DOHH2 (cell line): ENCODE results near the gene S100A3.
A peak's percentile ranks its signal among the peaks of the same experiment; 100 is the strongest.

ENCODE experiments used
- H3F3A ChIP-seq: fragments of 200-600 bp; sonication (generic), shearing (Covaris generic); 2 replicates; pipeline ENCODE4 v1.6.0; 2016; ENCODE audit warnings: antibody characterized with exemption, mild to moderate bottlenecking; ENCODE audit not compliant: control insufficient read depth, insufficient read depth
- H3K27ac ChIP-seq: fragments of 200-600 bp; sonication (generic); 2 replicates; pipeline ENCODE4 v1.5.1; 2014; ENCODE audit warnings: low read depth, mild to moderate bottlenecking, low read length, moderate library complexity
- H3K27me3 ChIP-seq: fragments of 200-600 bp; sonication (generic); 2 replicates; pipeline ENCODE4 v1.6.1; 2014; ENCODE audit warnings: mild to moderate bottlenecking, low read length, mixed read lengths; ENCODE audit not compliant: control insufficient read depth
- H3K36me3 ChIP-seq: fragments of 200-600 bp; sonication (generic); 2 replicates; pipeline ENCODE4 v1.6.1; 2014; ENCODE audit warnings: mild to moderate bottlenecking, low read length, moderate library complexity, mixed read lengths; ENCODE audit not compliant: control insufficient read depth
- H3K4me1 ChIP-seq: fragments of 200-600 bp; sonication (generic); 2 replicates; pipeline ENCODE4 v1.6.1; 2014; ENCODE audit warnings: mild to moderate bottlenecking, low read length, mixed read lengths; ENCODE audit not compliant: control insufficient read depth
- H3K4me2 ChIP-seq: fragments of 200-600 bp; sonication (generic); 2 replicates; pipeline ENCODE4 v1.6.0; 2014; ENCODE audit warnings: mild to moderate bottlenecking, low read length, moderate library complexity
- H3K4me3 ChIP-seq: fragments of 200-600 bp; sonication (generic); 2 replicates; pipeline ENCODE4 v1.5.1; 2014; ENCODE audit warnings: mild to moderate bottlenecking, low read length, mixed read lengths
- H3K79me2 ChIP-seq: fragments of 200-600 bp; sonication (generic); 2 replicates; pipeline ENCODE4 v1.6.1; 2014; ENCODE audit warnings: mild to moderate bottlenecking, low read length, mixed read lengths; ENCODE audit not compliant: control insufficient read depth
- H3K9me2 ChIP-seq: fragments of 200-600 bp; sonication (generic); replicated peaks from 2 replicates; pipeline ENCODE4 v1.6.1; 2014; ENCODE audit warnings: mild to moderate bottlenecking, low read length, mixed read lengths; ENCODE audit not compliant: control insufficient read depth
- H3K9me3 ChIP-seq: fragments of 200-600 bp; sonication (generic); 2 replicates; pipeline ENCODE4 v1.6.1; 2014; ENCODE audit warnings: antibody characterized with exemption, low read length, mixed read lengths; ENCODE audit not compliant: control insufficient read depth, insufficient read depth
- H4K20me1 ChIP-seq: fragments of 200-600 bp; sonication (generic); 2 replicates; pipeline ENCODE4 v1.6.0; 2014; ENCODE audit warnings: low read depth, mild to moderate bottlenecking, antibody characterized with exemption, low read length, moderate library complexity; ENCODE audit not compliant: control insufficient read depth, insufficient read depth
- EZH2phosphoT487 ChIP-seq: fragments of 200-600 bp; sonication (generic); IDR thresholded peaks from 2 replicates; pipeline ENCODE4 v1.6.1; 2017; ENCODE audit warnings: borderline replicate concordance, mild to moderate bottlenecking, antibody characterized with exemption, low read length, moderate library complexity, mixed read lengths
- TF ChIP-seq, protein P1 (sequence below): fragments of 200-600 bp; sonication (generic); IDR thresholded peaks from one replicate; pipeline ENCODE4 v1.5.1; 2014; ENCODE audit warnings: antibody characterized with exemption, mild to moderate bottlenecking, low read depth, low read length; ENCODE audit not compliant: poor library complexity, severe bottlenecking

The S100A3 gene

GRCh38 chr1:153570874-153571273 is 21.8 kb upstream of the S100A3 start:
- H3F3A ChIP-seq = no peaks in the 10 kb centered on the region
- TF ChIP-seq EZH2phosphoT487 = no peak
- TF ChIP-seq, protein P1, sequence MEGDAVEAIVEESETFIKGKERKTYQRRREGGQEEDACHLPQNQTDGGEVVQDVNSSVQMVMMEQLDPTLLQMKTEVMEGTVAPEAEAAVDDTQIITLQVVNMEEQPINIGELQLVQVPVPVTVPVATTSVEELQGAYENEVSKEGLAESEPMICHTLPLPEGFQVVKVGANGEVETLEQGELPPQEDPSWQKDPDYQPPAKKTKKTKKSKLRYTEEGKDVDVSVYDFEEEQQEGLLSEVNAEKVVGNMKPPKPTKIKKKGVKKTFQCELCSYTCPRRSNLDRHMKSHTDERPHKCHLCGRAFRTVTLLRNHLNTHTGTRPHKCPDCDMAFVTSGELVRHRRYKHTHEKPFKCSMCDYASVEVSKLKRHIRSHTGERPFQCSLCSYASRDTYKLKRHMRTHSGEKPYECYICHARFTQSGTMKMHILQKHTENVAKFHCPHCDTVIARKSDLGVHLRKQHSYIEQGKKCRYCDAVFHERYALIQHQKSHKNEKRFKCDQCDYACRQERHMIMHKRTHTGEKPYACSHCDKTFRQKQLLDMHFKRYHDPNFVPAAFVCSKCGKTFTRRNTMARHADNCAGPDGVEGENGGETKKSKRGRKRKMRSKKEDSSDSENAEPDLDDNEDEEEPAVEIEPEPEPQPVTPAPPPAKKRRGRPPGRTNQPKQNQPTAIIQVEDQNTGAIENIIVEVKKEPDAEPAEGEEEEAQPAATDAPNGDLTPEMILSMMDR = no peak
- no peaks in the 10 kb centered on the region for H3K27me3 ChIP-seq
- H3K4me3 ChIP-seq = no peak overlapping the region
- H3K4me1 ChIP-seq = peaks cover 2% of the 10 kb centered on the region
- no peaks in the 10 kb centered on the region for H3K9me2 ChIP-seq
- no peak overlapping the region for H3K4me2 ChIP-seq
- no peak overlapping the region for H3K27ac ChIP-seq
- no peaks in the 10 kb centered on the region for H4K20me1 ChIP-seq
- H3K79me2 ChIP-seq = no peaks in the 10 kb centered on the region
- no peaks in the 10 kb centered on the region for H3K36me3 ChIP-seq
- H3K9me3 ChIP-seq = no peaks in the 10 kb centered on the region

GRCh38 chr1:153569465-153569864 is 20.4 kb upstream of the S100A3 start:
- Histone ChIP-seq H3K27me3 (no peaks in the 10 kb centered on the region), H3K79me2 (no peaks in the 10 kb centered on the region), H3K9me2 (no peaks in the 10 kb centered on the region), H3K4me2 (no peak overlapping the region), H3F3A (no peaks in the 10 kb centered on the region), H3K27ac (no peak overlapping the region), H3K36me3 (no peaks in the 10 kb centered on the region), H3K4me1 (peaks cover 6% of the 10 kb centered on the region), H3K4me3 (no peak overlapping the region), H3K9me3 (no peaks in the 10 kb centered on the region), H4K20me1 (no peaks in the 10 kb centered on the region)
- TF ChIP-seq, protein P1 = no peak
- TF ChIP-seq EZH2phosphoT487 = no peak

DNA sequence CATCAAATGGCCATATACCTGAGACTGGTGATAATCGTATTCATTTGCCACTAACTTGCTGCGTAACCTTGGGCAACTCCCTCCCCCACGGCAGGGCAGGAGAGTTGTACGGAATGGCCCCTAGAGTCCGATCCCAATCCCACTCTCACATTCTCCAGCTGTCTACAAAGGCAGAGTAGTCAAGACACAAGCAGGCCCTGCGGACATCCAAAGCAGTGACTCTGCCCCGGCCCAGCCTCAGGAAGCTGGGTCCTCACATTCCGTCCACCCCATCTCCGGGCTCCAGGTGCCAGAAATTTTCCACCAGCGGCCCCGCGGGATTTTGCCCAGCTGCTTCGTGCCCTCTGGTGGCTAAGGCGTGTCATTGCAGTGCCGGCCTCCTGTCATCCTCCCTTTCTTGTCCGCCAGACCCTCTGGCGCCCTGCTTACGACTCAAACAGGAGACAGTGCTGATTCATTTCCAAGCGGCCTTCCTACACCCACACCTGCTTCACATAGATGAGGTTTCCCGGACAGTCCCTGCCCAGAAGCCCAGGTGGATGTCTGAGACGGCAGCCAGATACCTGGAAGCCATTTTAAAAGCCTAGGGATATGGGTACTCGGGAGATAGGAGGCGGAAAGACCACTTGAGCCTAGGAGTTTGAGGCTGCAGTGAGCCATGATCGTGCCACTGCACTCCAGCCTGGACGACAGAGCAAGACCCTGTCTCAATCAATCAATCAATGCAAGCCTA is 19.5 kb upstream of the S100A3 start:
- no peaks in the 10 kb centered on the region for H3K9me3 ChIP-seq
- H4K20me1 ChIP-seq = no peaks in the 10 kb centered on the region
- no peaks in the 10 kb centered on the region for H3K9me2 ChIP-seq
- no peaks in the 10 kb centered on the region for H3K27me3 ChIP-seq
- no peaks in the 10 kb centered on the region for H3K79me2 ChIP-seq
- no peaks in the 10 kb centered on the region for H3K36me3 ChIP-seq
- H3K4me3 ChIP-seq = no peak overlapping the region
- TF ChIP-seq, protein P1 = peak; percentile 92
- no peak for TF ChIP-seq EZH2phosphoT487
- peak overlapping the region; percentile 12 for H3K4me2 ChIP-seq
- H3F3A ChIP-seq = no peaks in the 10 kb centered on the region
- peaks cover 6% of the 10 kb centered on the region for H3K4me1 ChIP-seq
- no peak overlapping the region for H3K27ac ChIP-seq
